Measurements from ENCODE around the gene BCAS1. TPM values are rescaled to one million over a fixed set of nuclear protein-coding genes. Genes with fewer than 3 reads are reported as not detected.
"Not testable (repeated sequence)": the region's sequence is repeated elsewhere in the genome, so short reads cannot be mapped to it uniquely, and the experiment has no call there.

The BCAS1 gene
- total RNA-seq, 2 experiments from 2014 or later = 0.07 to 0.17 TPM

DNA sequence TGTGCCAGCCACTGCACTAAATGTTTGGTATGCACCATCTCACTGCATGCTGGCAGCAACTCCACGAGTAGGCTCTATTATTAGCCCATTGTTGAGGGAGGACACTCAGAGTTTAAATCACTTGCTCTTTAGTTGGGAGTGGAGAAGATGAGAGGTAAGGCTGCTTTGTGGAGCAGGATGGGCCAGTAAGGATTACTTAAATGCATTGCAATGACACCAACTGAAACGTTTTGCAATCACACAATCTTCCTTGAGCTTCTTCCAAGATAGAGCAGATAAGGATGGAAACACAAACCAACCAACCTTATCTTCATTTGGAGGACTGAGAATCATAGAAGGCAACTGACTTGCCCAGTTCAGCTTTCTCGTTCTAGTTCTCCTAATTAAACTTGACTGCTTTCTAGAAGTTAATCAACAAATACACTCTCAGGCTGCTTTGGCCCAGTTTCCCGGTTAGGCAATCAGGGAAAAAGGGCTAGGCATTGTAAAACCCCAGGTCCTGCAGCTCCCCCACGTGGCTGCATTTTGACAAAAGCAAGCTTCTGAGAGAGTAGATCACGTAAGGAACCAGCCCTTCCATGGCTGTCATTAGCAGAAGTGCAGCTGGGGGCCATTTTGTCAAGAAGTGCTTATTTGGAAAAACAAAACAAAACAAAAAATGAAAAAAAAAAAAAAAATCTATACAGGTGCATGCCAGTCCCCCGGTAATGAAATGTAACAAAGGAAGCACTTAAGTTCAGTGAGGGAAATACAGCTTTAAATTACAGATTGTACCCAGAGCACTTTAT, 130.6 kb downstream of the BCAS1 start:
- POLR2A ChIA-PET = interaction anchor here (0.7 to 1.4 kb wide), 4 partner anchors 13 to 362 kb away, joined by 3 to 7 read pairs (median 4); no protein-coding TSS in a partner anchor
- CTCF ChIA-PET = interaction anchor here (0.6 to 5.5 kb wide), 40 partner anchors 9 to 1192 kb away, joined by 3 to 59 read pairs (median 4); no protein-coding TSS in a partner anchor
- peaks cover 28% of the 10 kb centered on the region for H3K4me1 Mint-ChIP-seq (ENCODE audit: low read depth)
- no peak overlapping the region for H3K27ac Mint-ChIP-seq
- H3K9me3 Mint-ChIP-seq = no peaks in the 10 kb centered on the region
- intact Hi-C loops (cut with micrococcal nuclease) = loop anchor here (2.0 to 10.0 kb wide), 3 partner anchors 361 to 725 kb away; no protein-coding TSS in a partner anchor
- H3K27me3 Mint-ChIP-seq = no peaks in the 10 kb centered on the region
- H3K36me3 Mint-ChIP-seq = no peaks in the 10 kb centered on the region
- DNase-seq = peak; percentile 87
- no peak overlapping the region for H3K4me3 Mint-ChIP-seq

DNA sequence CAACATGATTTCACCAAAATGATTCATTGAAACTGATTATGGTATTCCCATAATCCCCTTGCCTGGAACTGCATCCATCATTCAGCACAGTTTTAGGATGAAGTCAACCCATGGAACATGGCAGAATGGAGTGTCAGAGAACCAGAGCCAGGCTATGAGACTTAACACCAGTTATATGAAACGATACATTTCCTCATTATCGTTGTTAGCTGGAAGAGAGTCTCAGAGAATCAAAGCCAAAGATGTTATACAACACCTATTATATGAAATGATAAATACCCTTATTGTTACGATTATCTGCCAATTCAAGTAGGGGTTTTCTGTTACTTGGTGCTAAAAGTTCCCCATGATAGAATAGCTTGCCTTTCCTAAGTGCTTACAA, 131.2 kb downstream of the BCAS1 start:
- Mint-ChIP-seq H3K4me3 (no peak overlapping the region), H3K9me3 (no peaks in the 10 kb centered on the region)

DNA sequence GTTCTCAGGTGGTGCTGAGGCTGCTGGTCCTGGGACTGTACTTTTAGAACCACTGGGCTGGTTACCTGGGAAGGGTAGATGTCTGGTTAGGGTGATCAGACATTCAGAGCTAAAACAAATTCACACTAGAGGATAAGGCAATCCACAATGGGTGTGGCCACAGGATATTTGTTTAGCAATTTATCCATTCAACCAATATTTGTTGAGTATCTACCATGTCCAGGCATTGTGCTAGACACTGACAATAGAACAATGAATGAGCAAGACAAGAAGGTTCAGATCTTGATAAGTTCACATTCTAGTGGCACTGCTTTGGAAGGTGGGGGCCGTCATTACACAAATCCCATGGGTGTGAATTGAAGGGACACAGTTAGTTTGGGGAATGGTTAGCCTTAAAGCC, 131.7 kb downstream of the BCAS1 start:
- Mint-ChIP-seq H3K9me3 (no peaks in the 10 kb centered on the region), H3K4me1 (ENCODE audit: low read depth) (peaks cover 33% of the 10 kb centered on the region), H3K27ac (no peak overlapping the region), H3K4me3 (no peak overlapping the region), H3K36me3 (no peaks in the 10 kb centered on the region), H3K27me3 (no peaks in the 10 kb centered on the region)
- POLR2A ChIA-PET = no interaction called here
- intact Hi-C loops (cut with micrococcal nuclease) = loop anchor here (2.0 kb wide), 1 partner anchor 360 kb away; no protein-coding TSS in a partner anchor
- CTCF ChIA-PET = interaction anchor here (0.7 to 5.5 kb wide), 13 partner anchors 19 to 1191 kb away, joined by 3 to 59 read pairs (median 5); no protein-coding TSS in a partner anchor
- DNase-seq = no peak

More for the DNA sequence above, 131.2 kb downstream of the BCAS1 start:
- CTCF ChIA-PET = interaction anchor here (0.7 to 5.5 kb wide), 24 partner anchors 10 to 1192 kb away, joined by 3 to 59 read pairs (median 4); no protein-coding TSS in a partner anchor
- no peaks in the 10 kb centered on the region for H3K27me3 Mint-ChIP-seq
- no peaks in the 10 kb centered on the region for H3K36me3 Mint-ChIP-seq
- DNase-seq = no peak
- H3K4me1 Mint-ChIP-seq (ENCODE audit: low read depth) = peaks cover 34% of the 10 kb centered on the region
- H3K27ac Mint-ChIP-seq = no peak overlapping the region
- POLR2A ChIA-PET = interaction anchor here (0.7 to 1.4 kb wide), 2 partner anchors 12 to 361 kb away, joined by 3 read pairs; no protein-coding TSS in a partner anchor
- intact Hi-C loops (cut with micrococcal nuclease) = loop anchor here (2.0 kb wide), 1 partner anchor 360 kb away; no protein-coding TSS in a partner anchor

- Mint-ChIP-seq H3K36me3 (no peaks in the 10 kb centered on the region), H3K27ac (no peak overlapping the region), H3K4me1 (ENCODE audit: low read depth) (peaks cover 38% of the 10 kb centered on the region), H3K9me3 (no peaks in the 10 kb centered on the region), H3K4me3 (no peak overlapping the region), H3K27me3 (no peaks in the 10 kb centered on the region)
- DNase-seq = no peak
- ChIA-PET CTCF (interaction anchor here (1.1 to 5.5 kb wide), 2 partner anchors 359 to 525 kb away, joined by 3 to 59 read pairs; no protein-coding TSS in a partner anchor), POLR2A (interaction anchor here (0.9 kb wide), 1 partner anchor 197 kb away, joined by 3 read pairs; no protein-coding TSS in a partner anchor)
- intact Hi-C loops (cut with micrococcal nuclease) = loop anchor here (2.0 kb wide), 1 partner anchor 359 kb away; no protein-coding TSS in a partner anchor
Observed at GRCh38 chr20:53937929-53938367, 132.4 kb downstream of the BCAS1 start.

- Mint-ChIP-seq H3K4me1 (ENCODE audit: low read depth) (peaks cover 38% of the 10 kb centered on the region), H3K27ac (no peak overlapping the region), H3K9me3 (no peaks in the 10 kb centered on the region), H3K36me3 (no peaks in the 10 kb centered on the region), H3K4me3 (no peak overlapping the region), H3K27me3 (no peaks in the 10 kb centered on the region)
- ChIA-PET POLR2A (interaction anchor here (0.9 kb wide), 1 partner anchor 197 kb away, joined by 3 read pairs; no protein-coding TSS in a partner anchor), CTCF (interaction anchor here (1.1 to 5.5 kb wide), 2 partner anchors 358 to 525 kb away, joined by 3 to 59 read pairs; no protein-coding TSS in a partner anchor)
- intact Hi-C loops (cut with micrococcal nuclease) = no loop called here
- DNase-seq = no peak
Observed at GRCh38 chr20:53937339-53937741, 133.1 kb downstream of the BCAS1 start.

DNA sequence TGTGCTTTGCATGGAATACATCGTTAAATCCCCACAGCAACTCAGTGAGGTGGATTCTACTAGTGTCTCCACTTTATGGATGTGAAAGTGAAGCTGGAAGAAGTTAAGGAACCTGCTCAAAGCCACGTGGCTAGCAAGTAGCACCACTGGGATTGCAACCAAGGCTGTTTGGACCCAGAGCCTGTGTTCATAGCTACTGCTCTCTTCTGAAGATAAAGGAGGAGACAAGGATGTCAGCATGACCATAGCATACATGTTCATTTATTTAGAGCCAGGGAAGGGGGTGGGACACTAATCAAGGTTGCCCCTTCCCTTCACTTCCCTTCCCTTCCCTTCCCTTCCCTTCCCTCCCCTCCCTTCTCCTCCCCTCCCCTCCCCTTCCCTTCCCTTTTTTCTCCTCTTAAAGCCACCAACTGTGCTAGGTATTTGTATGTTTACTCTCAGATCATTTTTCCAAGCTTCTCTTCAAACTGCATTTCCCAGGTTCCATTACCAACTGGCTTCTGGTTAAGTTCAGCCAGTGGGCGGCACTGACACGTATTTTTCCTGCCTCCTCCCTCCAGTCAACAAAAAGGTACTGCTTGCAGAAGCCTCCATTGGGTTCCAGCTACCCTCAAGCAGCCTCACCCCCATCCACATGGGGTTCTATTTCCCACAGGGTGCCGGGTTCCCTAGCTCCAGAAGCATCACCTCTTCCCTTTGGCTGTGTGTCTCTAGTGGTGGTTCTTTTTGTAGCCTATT, 134.9 kb downstream of the BCAS1 start:
- DNase-seq = no peak
- no peaks in the 10 kb centered on the region for H3K9me3 Mint-ChIP-seq
- POLR2A ChIA-PET = interaction anchor here (0.6 to 0.8 kb wide), 2 partner anchors 20 to 260 kb away, joined by 3 read pairs; no protein-coding TSS in a partner anchor
- peak overlapping the region; percentile 49 for H3K27ac Mint-ChIP-seq
- no peak overlapping the region for H3K4me3 Mint-ChIP-seq
- no peaks in the 10 kb centered on the region for H3K27me3 Mint-ChIP-seq
- peaks cover 42% of the 10 kb centered on the region for H3K4me1 Mint-ChIP-seq (ENCODE audit: low read depth)
- no peaks in the 10 kb centered on the region for H3K36me3 Mint-ChIP-seq
- CTCF ChIA-PET = interaction anchor here (0.7 to 4.1 kb wide), 6 partner anchors 9 to 388 kb away, joined by 3 to 23 read pairs (median 4); no protein-coding TSS in a partner anchor
- intact Hi-C loops (cut with micrococcal nuclease) = loop anchor here (2.0 kb wide), 1 partner anchor 37 kb away; no protein-coding TSS in a partner anchor

GRCh38 chr20:53934421-53935343, 135.7 kb downstream of the BCAS1 start:
- peak overlapping the region; percentile 49 for H3K27ac Mint-ChIP-seq
- CTCF ChIA-PET = interaction anchor here (1.0 to 4.1 kb wide), 5 partner anchors 11 to 355 kb away, joined by 3 to 23 read pairs (median 4); no protein-coding TSS in a partner anchor

GRCh38 chr20:53933232-53933846, 137.1 kb downstream of the BCAS1 start:
- Mint-ChIP-seq H3K4me3 (no peak overlapping the region), H3K27ac (no peak overlapping the region), H3K27me3 (no peaks in the 10 kb centered on the region), H3K4me1 (ENCODE audit: low read depth) (peaks cover 38% of the 10 kb centered on the region), H3K9me3 (no peaks in the 10 kb centered on the region), H3K36me3 (no peaks in the 10 kb centered on the region)
- intact Hi-C loops (cut with micrococcal nuclease) = no loop called here
- ChIA-PET POLR2A (no interaction called here), CTCF (interaction anchor here (0.7 to 4.1 kb wide), 4 partner anchors 18 to 354 kb away, joined by 3 to 23 read pairs (median 5); no protein-coding TSS in a partner anchor)
- DNase-seq = no peak

More at GRCh38 chr20:53934421-53935343, 135.7 kb downstream of the BCAS1 start:
- Mint-ChIP-seq H3K4me1 (ENCODE audit: low read depth) (peaks cover 44% of the 10 kb centered on the region), H3K9me3 (no peaks in the 10 kb centered on the region), H3K27me3 (no peaks in the 10 kb centered on the region), H3K36me3 (no peaks in the 10 kb centered on the region), H3K4me3 (peak overlapping the region; percentile 16)
- intact Hi-C loops (cut with micrococcal nuclease) = loop anchor here (2.0 kb wide), 1 partner anchor 36 kb away; no protein-coding TSS in a partner anchor
- POLR2A ChIA-PET = interaction anchor here (0.6 to 0.8 kb wide), 2 partner anchors 19 to 259 kb away, joined by 3 read pairs; no protein-coding TSS in a partner anchor
- DNase-seq = peak; percentile 44

DNA sequence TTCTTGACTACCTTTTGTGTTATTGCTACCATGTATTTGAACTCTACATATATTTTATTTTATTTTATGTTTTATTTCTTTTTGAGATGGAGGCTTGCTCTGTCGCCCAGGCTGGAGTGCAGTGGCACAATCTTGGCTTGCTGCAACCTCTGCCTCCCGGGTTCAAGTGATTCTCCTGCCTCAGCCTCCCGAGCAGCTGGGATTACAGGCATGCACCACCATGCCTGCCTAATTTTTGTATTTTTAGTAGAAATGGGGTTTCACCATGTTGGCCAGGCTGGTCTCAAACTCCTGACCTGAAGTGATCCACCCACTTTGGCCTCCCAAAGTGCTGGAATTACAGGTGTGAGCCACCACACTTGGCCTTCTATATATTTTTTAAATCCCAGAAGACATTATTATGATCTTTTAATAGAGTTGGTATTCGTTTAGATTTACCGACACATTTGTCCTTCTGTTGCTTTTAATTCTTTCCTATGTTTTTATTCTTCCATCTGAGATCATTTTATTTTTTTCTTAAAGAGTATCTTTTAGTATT, 137.7 kb downstream of the BCAS1 start:
- CTCF ChIA-PET = interaction anchor here (0.7 to 4.1 kb wide), 4 partner anchors 17 to 353 kb away, joined by 3 to 23 read pairs (median 4); no protein-coding TSS in a partner anchor
- H3K36me3 Mint-ChIP-seq; DNase-seq; POLR2A ChIA-PET; H3K27me3 Mint-ChIP-seq; intact Hi-C loops (cut with micrococcal nuclease); H3K27ac Mint-ChIP-seq; H3K4me3 Mint-ChIP-seq; H3K9me3 Mint-ChIP-seq: not testable (repeated sequence)
- H3K4me1 Mint-ChIP-seq (ENCODE audit: low read depth) = peaks cover 38% of the 10 kb centered on the region

- no peaks in the 10 kb centered on the region for H3K36me3 Mint-ChIP-seq
- H3K4me1 Mint-ChIP-seq (ENCODE audit: low read depth) = peaks cover 45% of the 10 kb centered on the region
- H3K4me3 Mint-ChIP-seq = no peak overlapping the region
- no peaks in the 10 kb centered on the region for H3K9me3 Mint-ChIP-seq
- H3K27me3 Mint-ChIP-seq = no peaks in the 10 kb centered on the region
- intact Hi-C loops (cut with micrococcal nuclease) = no loop called here
- ChIA-PET POLR2A (no interaction called here), CTCF (interaction anchor here (0.7 to 2.0 kb wide), 5 partner anchors 8 to 383 kb away, joined by 3 to 10 read pairs (median 4); no protein-coding TSS in a partner anchor)
- DNase-seq = no peak
- H3K27ac Mint-ChIP-seq = no peak overlapping the region
Observed at GRCh38 chr20:53931597-53931996, 138.8 kb downstream of the BCAS1 start.
